ENCODE data around the gene ZNF185.
A peak's percentile ranks its signal among the peaks of the same experiment; 100 is the strongest.

ZNF185 gene

GRCh38 chrX:152897222-152898131 lies at the start of gene ZNF185:
ZNF185 (plus strand) TSS chrX:152898067; CDS start chrX:152914490, 16,423 bp downstream.
- DNase-seq, result no peak

GRCh38 chrX:152850465-152850864 lies 47.4 kb upstream of the ZNF185 start:
- DNase-seq, result no peak

- no peak for DNase-seq
Measured at GRCh38 chrX:152853986-152854385, 43.9 kb upstream of the ZNF185 start.

GRCh38 chrX:152861116-152861515 lies 36.8 kb upstream of the ZNF185 start:
- no peak for DNase-seq

DNA sequence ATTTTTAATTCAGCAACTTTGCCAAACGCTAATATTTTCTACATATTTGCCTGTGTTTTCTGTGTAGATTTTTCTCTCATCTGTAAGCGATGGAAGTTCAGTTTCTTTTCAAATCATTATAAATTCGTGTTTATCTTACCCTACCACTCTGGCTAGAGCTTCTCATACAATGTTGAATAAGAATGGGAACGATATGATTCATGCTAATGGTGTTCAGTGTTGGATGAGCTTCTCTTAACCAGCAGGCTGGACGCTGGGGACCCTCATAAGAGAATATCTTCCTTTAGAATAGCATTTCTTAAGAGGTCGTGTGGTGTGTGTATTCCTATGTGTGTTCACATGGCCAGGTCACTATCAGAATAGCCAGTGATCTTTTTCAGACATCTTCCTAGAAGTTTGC lies 36.0 kb upstream of the ZNF185 start:
- DNase-seq, result no peak

- DNase-seq, result no peak
Measured at GRCh38 chrX:152865232-152865920, 32.5 kb upstream of the ZNF185 start.

GRCh38 chrX:152866386-152866785 lies 31.5 kb upstream of the ZNF185 start:
- no peak for DNase-seq

DNA sequence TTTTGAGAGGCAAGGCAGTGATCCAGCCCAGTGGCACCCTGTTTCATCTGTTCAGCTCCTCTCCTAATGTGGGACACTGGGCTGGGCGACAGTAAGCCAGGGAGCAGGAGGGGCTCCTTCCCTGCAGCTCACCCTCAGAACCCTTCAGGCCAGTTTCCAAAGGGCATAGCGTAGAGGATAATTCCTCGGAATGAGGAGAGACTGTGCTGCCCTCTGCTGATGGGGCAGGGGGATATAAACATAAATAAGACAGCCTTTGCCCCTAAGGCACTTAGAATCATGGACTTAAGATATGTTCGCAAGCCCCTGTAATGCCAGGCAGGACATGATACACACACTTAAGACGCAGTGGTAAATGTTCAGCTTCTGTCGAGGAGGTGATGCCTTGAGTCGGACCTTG lies 27.9 kb upstream of the ZNF185 start:
- DNase-seq, result no peak

GRCh38 chrX:152871260-152871659 lies 26.6 kb upstream of the ZNF185 start:
- DNase-seq, result no peak

GRCh38 chrX:152872522-152872921 lies 25.3 kb upstream of the ZNF185 start:
- no peak for DNase-seq

DNA sequence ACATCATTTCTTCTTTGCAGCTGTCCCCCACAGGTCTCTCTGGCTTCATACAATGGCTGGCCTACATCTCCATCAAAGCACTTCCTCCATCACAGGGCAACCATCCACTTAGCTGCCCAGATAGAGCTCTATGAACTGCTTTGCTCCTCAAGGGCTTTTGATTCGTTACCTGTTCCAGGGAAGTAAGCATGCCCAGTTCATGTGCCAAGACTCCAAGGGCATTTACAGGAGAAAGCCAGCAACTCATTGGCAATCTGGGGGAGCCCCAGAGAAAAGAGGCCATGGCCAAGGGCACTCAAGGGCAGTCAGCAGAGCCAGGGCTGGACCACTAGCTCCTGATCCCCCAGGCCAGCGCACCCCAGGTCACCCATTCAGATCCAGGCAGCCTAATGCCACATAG lies 24.5 kb upstream of the ZNF185 start:
- DNase-seq, result no peak

DNA sequence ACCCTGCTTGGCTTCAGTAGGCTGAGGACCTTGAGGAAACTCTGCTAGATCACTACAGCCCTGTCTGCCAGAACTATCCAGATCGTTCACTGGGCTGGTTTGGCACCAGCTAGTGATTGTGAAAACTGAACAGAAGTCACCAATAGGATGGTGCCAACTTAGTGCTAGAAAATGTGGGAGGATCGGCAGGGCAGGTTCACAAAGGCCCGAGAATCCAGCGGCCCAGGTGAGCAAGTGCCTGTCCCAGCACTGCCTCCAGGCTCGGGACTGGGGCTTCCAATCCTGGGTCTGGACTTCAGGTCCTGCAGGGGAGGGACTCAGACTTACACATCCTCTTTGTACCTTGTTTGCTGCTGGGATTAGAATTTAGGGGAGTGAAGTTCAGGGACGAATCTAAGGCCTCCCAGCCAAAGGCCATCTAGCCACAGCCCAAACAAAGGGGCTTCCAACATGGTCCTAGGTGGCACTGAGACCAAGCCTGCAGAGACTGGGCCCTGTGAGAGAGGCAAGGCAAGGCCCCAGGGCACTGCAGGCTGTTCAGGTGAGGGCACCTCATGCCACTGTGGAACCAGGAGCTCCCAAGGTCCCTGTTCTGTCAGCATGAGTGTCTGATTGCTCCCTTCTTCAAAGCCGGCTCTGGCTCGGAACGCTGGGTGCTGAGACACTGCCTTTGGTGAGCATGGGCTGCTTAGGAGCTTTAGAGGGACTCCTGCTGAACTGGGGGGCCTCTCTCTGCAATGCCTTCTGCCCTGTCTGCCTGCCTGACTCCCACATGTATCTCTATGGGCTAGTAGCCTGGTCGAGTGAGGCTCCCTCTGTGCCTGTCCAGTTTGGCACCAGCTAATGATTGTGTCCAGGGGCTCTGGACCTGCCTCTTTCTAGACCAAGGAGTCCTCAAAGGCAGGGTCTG lies 20.7 kb upstream of the ZNF185 start:
- DNase-seq, result no peak

- DNase-seq, result no peak
Measured at GRCh38 chrX:152878976-152879755, 18.7 kb upstream of the ZNF185 start.

- DNase-seq, result no peak
Measured at GRCh38 chrX:152881289-152881688, 16.6 kb upstream of the ZNF185 start.

DNA sequence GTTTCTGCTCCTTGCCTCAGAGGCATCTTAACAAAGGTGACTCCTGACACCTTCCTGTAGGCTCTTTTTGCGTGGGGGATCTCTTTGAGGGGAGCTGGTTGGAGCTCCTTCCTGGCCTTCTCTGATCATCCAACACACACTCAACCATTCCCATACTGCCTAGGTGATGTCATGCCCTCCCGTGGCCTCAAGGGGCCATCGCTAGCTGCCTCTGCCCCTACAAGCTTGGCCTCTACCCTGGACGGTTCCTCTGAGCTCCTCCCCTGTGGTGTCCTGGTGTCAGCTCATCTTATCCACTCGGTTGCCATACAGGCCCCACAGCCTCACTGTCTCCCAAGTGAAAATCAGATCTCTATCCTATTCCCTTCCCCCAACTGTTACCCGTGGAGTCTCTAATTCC lies 13.7 kb upstream of the ZNF185 start:
- DNase-seq, result peak; percentile 1

DNA sequence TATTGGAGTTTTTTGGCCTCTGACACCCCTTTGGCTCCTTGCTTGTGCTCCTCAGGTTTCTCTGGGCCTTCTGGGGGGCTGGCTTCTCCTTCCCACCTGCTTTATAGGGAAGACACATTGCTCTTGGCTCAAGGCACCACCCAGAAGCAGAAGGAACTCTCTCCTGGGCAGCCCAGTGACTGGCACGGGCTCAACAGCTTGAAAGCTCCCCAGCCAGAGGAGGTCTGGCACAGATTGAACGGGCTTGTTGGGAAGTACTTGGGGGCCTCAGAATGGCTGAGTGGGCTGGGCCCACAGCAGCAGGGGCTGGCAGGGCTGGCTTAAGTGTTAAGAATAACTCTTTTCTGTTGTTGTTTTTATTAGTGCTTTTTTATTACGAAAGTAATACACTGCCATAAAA lies 11.2 kb upstream of the ZNF185 start:
- DNase-seq, result no peak

- DNase-seq, result no peak
Measured at GRCh38 chrX:152892499-152892898, 5.4 kb upstream of the ZNF185 start.

DNA sequence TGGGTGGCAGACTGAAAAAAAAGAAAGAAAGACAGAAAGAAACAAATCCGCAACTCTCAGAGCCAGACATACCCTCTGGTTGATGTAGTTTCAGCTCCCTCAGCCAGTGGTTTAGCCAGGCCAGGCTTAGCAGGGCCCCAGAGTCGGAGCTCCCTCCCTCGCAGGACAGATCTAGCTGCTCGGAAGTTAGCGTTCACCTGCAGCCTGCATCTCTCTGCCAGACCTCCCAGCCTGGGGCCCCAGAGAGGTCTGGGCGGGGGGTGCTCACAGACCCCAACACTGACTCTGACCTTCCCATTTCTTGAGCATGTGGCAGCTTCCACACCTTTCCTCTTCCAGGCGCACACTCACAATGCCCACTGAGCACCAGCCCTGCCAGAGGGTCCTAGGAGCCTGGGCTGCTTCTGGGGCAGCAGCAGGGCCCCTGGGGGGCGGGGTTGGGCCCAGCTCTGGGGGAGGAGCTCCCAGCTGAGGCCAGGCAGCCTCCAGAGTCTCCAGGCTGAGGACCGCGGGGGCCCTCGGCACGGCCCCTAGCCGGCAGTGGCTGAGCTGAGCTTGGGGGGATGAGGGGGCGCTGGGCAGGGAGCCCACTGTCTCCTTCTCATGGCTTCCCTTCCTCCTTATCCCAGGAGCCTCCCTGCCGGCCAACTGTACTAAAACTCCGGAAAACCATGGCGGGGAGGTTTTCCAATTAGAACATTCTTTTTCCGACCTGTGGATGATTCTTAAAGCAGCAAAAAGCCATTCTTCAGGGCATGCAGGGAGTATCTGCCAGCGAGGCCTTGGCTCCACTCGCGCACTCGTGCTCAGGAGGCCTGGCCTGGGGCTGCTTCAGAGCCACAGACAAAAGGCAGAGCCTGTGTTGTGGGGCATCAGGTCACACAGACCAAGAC lies 4.6 kb upstream of the ZNF185 start:
- DNase-seq, result no peak

GRCh38 chrX:152893980-152894610 lies 3.8 kb upstream of the ZNF185 start:
- DNase-seq, result no peak

DNA sequence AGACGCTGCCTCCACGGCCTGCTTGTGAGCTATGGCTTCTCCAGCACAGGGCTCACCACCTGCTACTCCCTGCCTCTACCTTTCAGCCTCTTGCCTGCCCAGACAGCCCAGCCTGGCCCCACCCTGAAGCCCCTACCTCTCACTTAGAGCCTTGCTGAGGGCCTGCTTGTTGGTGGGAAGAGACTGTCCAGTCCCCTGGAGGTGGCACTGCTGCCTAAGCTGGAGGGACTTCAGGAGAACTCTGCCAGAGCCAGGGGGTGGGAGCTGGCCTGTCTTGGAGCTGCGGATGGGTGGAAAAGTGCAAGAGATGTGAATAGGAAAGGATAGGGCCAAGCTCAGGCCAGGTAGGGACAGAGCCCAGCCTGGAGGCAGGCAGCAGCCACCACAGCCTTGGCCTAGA lies 2.7 kb upstream of the ZNF185 start:
- DNase-seq, result no peak
